ENCODE data around the gene HIVEP2.

DNA sequence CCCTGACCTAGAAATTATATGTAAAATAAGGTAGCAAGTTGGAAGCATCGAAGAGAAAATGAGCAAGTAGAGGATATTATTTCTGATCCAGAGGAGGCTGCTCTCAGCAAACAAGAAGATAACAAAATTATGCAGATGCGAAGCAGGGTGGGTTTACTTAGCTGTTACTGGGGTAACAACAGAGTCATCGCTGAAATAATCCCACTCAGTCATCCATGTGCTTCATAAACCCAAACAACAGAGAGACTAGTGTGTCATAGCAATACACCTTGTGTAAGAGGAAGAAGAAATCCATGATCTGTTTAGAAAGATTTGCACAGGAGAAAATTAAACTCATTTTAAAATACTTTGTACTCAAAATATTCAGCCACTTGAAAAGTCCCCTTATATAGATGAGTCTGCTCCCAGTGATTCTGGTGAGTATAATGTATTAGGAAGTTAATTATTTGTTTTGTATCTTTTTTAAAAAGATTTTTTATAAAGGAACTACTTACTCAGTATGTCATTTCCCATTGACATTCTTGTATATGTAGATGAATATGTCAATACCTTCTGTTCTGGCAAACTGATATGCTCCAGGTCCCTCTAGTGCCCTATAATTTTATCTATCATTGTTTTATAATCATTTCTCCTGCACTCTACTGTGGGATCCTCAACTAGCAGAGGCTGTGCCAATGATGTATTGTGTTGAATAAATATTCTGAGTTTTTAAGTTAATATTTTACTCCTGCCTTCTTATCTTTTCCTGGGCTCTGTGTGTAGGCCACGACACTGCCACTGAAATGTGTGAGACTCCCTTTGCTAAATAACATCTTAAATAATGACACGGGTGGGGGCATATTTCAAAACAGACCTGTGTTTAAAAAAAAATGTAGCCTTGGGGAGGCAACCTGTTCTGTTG is 8.6 kb upstream of the HIVEP2 start:
- TF ChIP-seq, protein P1, sequence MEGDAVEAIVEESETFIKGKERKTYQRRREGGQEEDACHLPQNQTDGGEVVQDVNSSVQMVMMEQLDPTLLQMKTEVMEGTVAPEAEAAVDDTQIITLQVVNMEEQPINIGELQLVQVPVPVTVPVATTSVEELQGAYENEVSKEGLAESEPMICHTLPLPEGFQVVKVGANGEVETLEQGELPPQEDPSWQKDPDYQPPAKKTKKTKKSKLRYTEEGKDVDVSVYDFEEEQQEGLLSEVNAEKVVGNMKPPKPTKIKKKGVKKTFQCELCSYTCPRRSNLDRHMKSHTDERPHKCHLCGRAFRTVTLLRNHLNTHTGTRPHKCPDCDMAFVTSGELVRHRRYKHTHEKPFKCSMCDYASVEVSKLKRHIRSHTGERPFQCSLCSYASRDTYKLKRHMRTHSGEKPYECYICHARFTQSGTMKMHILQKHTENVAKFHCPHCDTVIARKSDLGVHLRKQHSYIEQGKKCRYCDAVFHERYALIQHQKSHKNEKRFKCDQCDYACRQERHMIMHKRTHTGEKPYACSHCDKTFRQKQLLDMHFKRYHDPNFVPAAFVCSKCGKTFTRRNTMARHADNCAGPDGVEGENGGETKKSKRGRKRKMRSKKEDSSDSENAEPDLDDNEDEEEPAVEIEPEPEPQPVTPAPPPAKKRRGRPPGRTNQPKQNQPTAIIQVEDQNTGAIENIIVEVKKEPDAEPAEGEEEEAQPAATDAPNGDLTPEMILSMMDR (IDR thresholded peaks at IDR 0.05) = no peak
- TF ChIP-seq POLR2A (IDR thresholded peaks at IDR 0.05) = no peak
